HL-60 (cell line): ENCODE measurements around the gene RAB3A.

Experiments
- DNase-seq, 2 experiments: peaks; one replicate each; pipeline ENCODE4 v3.0.0-alpha.2; 2010 to 2020; ENCODE audit warnings: low read depth in 1 of 2, low spot score in 1 of 2
- H3K27ac ChIP-seq: fragments of 250-450 bp; sonication (Bioruptor Pico); replicated peaks from 2 replicates; pipeline ENCODE4 v1.5.1; 2020; ENCODE audit warnings: mild to moderate bottlenecking, moderate library complexity
- H3K27me3 ChIP-seq: fragments of 250-450 bp; sonication (Bioruptor Pico); 2 replicates; pipeline ENCODE4 v1.5.1; 2021; ENCODE audit warnings: mild to moderate bottlenecking, moderate library complexity; ENCODE audit not compliant: insufficient read depth, poor library complexity, severe bottlenecking
- H3K4me3 ChIP-seq: replicated peaks from 2 replicates; pipeline ENCODE4 v1.5.1; 2011; ENCODE audit warnings: mild to moderate bottlenecking, control low read depth, low read length; ENCODE audit not compliant: insufficient read depth
- CTCF ChIP-seq: IDR thresholded peaks from one replicate; pipeline ENCODE4 v1.5.1; 2011; ENCODE audit warnings: low read length, control low read depth, inconsistent platforms; ENCODE audit not compliant: insufficient read depth
- GABPA ChIP-seq: IDR thresholded peaks from 2 replicates; pipeline ENCODE4 v1.6.1; 2012; ENCODE audit warnings: low read depth
- POLR2AphosphoS5 ChIP-seq: IDR thresholded peaks from 2 replicates; pipeline ENCODE4 v1.6.1; 2012; ENCODE audit warnings: low read depth
- REST ChIP-seq: IDR thresholded peaks from 2 replicates; pipeline ENCODE4 v1.6.1; 2012; ENCODE audit warnings: low read depth; ENCODE audit not compliant: insufficient replicate concordance
- SPI1 ChIP-seq: IDR thresholded peaks from 2 replicates; pipeline ENCODE4 v1.6.1; 2012; ENCODE audit warnings: low read depth, mild to moderate bottlenecking, borderline replicate concordance

Gene RAB3A

GRCh38 chr19:18149596-18149975, 54.3 kb downstream of the RAB3A start:
- Histone ChIP-seq H3K27me3 (no peaks in the 10 kb centered on the region), H3K4me3 (no peak overlapping the region), H3K27ac (no peak overlapping the region)
- no peak for DNase-seq
- TF ChIP-seq GABPA, result no peak
- no peak for TF ChIP-seq CTCF
- TF ChIP-seq REST, result no peak
- no peak for TF ChIP-seq SPI1
- TF ChIP-seq POLR2AphosphoS5, result no peak

DNA sequence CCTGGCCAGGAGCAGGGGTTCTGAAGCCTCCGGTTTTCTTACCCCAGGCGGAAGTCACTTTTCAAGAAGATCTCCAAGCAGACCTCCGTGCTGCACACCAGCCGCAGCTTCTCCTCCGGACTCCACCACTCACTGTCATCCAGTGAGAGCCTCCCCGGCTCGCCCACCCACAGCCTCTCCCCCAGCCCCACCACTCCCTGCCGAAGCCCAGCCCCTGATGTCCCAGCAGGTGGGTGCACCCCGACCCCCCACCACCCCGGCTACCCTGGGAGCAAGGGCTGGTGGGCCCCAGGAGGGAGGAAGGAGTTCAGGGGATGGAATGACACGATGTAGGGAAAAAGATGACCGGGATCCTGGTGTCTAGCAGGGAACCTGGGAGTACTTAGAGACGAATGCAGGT, 56.4 kb downstream of the RAB3A start:
- TF ChIP-seq GABPA, result no peak
- no peak for TF ChIP-seq POLR2AphosphoS5
- no peak for TF ChIP-seq SPI1
- no peak for TF ChIP-seq CTCF
- TF ChIP-seq REST, result no peak
- H3K27ac ChIP-seq, result no peak overlapping the region
- no peak for DNase-seq
- H3K27me3 ChIP-seq, result no peaks in the 10 kb centered on the region
- no peak overlapping the region for H3K4me3 ChIP-seq
